ENCODE results near the gene M6PR.
"Not testable (repeated sequence)": the region's sequence is repeated elsewhere in the genome, so short reads cannot be mapped to it uniquely, and the experiment has no call there.

DNA sequence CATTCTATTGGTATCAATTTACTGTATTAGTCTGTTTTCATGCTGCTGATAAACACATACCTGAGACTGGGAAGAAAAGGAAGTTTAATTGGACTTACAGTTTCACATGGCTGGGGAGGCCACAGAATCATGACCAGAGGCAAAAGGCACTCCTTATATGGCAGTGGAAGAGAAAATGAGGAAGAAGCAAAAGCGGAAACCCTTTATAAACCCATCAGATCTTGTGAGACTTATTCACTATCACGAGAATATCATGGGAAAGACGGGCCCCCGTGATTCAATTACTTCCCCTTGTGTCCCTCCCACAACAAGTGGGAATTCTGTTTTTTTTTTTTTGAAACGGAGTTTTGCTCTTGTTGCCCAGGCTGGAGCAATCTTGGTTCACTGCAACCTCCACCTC is 46.7 kb downstream of the M6PR start:
- not testable (repeated sequence) for TF ChIP-seq POLR2A (IDR thresholded peaks at IDR 0.05; ENCODE audit: low read length); GATA1 (IDR thresholded peaks at IDR 0.05; ENCODE audit: low read depth, low read length)
